Measurements from ENCODE around the gene FGF9.

The FGF9 gene

DNA sequence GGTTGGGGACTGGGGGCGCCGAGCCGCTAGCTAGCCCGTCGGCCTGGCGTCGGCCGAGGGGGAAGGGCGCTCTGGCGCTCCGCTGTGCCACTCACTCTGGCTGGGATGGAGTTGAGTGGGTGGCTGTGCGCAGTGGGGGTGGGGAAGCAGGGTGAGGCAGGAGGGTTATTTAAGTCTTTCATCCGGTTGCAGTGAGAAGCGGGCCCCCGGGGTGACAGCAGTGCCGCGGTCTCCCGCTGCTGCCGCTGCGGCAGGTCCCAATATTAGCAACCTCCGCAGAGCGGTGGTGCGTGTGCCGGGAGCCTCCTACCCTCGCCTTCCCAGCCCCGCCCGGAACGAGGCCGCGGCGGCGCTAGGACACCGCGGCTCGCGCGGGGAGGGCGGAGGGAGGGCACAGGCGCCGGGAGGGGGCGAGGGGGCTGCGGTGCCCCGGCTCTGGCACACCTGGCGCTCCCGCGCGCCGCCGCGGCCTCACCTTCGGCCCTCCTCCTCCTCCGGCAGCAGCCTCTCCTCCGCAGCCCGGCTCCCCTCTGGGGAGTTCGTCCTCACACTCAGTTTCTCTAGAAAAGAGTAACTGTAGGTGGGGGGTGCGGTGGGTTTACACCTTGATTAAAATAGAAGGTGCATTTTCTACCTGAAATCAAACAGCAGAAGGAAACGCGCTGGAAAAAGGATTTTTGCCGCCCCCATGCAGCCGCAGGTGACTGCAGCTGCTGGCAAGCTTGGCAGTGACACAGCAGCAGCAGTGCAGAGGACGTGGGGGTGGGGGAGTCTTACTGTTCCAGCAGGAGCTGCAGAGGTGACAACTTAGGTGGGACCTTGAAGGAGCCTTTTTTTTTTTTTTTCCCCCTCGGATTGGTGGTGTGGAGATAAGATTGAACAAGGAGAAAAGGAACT lies 4.5 kb downstream of the FGF9 start:
- peak; percentile 5 for DNase-seq

DNA sequence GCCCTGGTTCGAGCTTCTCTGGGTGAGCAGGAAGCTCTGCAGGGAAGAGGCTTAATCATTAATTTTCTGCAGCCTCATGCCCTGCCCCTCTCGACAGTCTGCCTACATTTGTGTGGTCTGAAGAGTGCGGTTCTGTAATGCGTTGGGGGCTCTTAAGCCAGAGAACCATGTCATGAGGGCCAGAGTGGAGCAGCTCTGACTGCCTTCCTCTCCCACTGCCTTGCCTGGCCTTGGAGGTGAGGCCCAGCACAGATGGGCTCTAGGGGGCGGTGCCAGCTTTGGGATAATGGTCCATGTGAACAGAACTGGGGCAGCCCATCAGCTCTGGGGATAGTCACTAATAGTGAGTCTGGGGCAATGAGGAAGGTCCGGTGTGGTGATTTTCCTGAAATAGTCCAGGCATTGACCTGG lies 5.7 kb downstream of the FGF9 start:
- peak; percentile 52 for DNase-seq

DNA sequence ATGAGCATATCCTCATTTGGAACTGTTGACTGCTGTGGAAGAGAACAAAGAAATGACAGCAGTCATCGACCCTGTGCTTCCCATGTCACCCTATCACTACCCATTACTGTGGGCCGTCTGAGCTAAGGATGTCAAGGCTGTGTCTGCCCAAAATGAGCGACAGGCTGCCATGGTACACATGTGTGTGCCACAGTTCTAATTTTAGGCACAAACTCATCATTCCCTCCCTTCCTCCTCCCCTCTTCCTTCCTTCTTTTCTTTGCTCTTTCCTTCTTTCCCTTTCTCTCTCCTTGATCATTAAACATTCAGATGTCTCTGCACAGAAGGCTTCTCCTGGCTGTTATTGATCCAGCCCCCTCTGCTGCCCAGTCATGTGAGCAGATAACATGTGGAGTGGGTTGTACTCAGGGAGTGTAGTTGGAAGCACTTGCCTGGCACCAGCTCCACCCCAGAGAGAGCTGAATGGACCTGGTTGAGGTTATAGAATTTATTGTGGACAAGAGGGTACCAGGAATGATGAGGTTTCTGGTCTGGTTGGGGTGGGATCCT lies 6.3 kb downstream of the FGF9 start:
- no peak for DNase-seq

DNA sequence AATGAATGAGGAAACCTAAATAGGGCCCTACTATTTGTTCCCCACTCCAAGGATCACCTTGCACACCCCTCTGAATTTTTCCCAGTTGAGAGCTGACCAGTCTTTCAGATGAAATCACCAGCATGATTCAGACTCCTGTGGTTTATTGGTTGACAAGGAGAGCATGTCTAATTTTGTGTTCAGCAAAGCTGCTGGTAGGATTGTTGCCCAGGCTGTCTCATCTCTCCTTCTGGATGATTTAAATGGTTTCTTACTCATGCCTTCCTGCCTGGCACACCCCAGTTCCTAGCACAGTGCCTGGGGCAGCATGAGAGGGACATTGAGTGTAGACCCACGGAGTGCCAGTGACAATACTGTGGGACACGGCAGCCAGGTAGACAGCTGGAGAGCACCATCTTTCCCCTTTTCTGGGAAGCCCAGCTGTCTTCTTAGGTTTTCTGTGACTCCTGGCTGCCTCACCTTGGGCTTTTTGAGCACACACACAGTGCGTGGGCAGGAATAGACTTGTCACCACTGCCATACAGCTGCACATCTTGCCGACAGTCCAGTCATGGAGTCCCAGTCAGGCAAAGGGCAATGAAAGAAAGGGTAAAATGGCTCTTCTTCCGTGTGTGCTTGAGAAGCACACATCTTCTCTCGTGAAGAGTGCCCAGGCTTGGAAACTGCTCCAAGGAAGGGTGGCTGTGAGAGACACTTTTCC lies 12.3 kb downstream of the FGF9 start:
- DNase-seq: peak; percentile 97

DNA sequence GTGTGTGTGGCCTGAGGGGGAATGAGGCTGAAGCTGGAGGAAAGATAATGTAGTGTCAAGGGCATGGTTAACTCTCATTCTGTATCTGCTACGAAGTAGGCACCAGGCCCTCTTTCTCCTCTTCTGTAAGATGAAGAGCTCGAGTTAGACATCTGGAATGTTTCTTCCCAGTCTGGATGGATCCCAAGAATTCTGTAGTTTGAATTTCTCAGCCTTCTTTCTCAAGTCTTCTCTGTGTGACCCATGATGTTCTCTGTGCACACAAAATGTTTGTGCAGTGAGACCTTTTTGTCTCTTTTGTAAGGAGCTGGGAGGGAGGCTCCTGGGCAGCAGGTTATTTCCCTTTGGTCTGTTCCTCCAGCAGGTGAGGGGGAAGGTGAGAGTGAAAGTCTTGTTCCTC lies 13.7 kb downstream of the FGF9 start:
- no peak for DNase-seq

DNA sequence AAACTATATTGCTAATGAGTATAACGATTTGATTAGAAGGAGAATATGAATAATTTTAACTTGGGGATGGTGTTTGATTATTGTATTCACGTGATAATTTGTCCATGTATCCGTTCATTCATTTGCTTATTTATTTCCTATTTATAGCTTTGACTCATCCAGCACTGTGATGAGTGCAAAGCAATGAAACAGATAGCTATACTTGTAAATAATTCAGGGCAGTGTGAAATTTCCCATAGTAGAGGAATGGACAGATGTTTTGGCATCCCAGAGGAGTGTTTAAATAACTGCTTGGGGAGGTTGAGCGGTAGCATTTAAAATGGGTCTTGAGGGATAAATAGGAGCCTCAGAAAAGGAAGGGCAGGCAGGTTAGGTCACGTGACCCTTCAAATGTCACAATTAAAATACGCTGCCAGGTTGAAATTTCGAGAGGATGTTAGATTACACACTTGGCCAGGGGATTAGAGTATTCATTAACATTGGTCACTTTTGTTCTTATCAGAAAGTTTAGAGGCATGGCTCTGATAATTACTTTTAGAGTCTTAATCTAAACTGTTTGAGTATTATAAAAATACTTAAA lies 14.7 kb downstream of the FGF9 start:
- no peak for DNase-seq

DNA sequence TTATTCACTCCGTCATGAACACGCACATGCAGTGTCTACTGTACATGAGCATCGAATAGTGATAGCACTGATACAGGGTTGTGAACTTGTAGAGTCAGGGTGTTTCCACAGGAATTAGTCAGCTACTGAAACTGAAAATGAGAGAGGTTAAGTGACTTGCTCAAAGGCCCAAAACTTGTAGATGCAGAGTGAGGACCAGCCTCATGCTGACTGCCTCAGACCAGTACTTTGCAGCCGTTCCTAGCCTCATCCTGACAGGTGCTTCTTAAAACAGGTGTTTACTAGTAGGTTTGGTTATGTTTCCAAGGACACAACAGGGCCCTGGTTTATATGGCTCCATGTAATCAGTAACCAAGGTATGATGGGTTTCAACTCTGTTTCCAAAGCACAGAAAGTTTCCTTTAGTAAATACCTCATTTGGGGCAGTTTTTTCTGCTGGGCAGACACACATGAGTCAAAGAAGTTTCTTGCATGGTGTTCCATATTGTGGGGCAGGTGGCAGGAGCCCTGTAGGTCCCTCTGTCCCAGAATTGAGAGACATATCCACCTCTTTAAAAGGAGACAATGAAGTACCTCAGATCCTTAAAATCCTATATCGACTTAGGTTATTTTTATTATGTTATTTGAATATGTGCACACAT lies 16.0 kb downstream of the FGF9 start:
- no peak for DNase-seq

DNA sequence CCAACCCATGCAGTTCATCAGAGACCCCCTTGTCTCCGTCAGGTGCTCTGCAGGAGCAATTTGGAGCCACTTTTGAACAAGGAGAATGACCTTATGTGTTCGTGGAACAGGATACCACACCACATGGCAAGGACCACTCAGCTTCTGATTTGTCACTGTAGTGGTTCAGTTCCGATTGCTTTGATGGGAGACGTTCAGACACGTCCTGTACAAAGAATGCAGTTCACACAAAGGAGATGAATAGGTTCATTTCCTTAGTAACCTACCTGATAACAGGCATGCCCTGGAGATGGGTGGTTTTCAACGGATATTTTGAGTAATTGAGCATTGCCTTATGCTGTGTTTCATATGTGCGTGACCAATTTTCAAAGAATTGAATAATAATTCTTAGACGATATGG lies 17.2 kb downstream of the FGF9 start:
- DNase-seq: no peak

DNA sequence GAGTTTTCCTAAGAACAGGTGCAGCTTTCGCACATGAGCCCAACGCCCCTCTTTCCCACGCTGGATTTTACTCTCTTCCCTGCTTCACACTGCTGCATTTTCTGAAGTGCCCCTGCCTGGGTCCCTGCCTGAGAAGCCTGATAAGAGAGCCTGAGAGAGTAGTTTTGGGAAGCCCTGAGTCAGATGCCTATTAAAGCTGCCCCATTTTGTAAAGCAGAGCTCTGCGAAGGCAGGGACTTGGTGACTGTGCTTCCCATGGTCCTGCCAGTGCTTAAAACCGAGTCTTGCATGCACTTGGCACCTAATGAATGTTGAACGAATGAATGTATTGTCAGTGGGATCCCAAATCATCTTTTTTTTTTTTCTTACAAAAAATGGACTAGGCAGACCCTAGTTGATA lies 18.2 kb downstream of the FGF9 start:
- no peak for DNase-seq

DNA sequence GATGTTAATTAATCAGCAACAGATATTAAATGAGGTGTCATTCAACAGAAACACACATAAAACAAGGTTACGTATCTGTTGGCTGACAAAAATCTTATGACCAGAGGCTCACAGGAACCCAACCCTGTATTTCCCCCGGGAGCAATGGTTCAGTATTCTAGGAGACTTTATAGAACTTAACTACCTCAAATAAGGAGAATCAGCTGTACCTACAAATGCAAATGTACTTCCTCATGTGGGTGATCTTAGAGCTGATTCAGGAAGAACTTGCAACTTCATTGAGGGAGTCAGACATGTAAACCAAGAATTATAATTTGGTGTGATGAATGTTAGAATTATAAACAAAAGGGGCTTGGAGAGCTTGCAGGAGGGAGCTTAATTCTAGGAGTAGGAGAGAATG lies 20.1 kb downstream of the FGF9 start:
- DNase-seq: no peak

DNA sequence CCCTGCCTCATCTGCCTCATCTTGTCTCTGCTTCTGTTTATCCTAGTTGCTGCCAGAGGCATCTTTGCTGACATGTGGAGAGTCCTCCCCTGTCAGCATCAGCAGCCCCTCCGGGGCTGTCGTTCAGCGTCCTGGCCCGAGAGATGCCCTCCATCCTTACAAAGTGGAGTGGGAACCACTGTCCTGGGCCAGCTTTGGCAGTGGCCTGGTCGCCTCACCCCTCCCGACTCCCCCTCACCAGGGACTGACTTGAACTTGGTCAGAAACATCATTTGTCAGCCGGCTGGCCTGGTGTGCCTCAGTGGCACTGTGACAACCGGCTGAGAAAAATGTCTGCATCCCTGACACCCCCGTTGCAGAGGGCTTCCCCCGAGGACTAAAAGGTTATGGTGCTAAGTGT lies 20.6 kb downstream of the FGF9 start:
- no peak for DNase-seq

DNA sequence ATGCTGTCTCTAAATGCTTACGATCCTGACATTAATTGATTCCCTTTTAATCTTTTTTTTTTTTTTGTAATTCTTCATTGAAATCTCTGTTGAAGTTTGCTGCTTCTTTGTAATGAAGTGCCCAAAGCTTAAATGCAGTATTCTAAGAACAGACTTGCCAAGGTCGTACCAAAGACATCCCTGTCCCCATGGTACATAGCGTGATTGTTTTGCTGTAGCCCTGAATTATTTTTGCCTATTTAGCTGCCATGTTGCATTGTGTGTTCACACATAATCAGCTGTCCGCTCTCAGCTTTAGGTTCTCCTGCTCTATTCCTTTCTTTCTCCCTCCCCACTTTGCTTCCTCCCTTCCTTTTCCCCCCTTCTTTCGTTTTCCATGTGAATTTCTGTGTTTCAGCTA lies 21.1 kb downstream of the FGF9 start:
- DNase-seq: no peak

DNA sequence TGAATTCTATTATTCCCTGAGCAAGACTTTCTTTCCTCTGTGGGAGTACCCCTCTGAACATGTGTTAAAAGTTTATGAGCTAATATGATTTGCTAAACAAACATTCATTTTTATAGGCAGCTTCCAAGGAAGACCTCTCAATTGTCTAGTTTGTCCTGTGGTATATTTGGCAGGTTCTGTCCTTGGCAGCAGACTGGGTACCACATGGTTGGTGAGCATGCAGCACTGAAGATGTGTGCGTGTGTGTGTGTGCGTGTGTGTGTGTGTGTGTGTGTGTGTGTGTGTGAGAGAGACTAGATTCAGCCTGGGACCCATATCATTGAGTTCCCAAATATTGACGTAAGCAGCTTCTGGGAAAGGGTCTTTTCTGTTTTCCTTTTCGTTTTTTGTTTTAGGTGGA lies 24.0 kb downstream of the FGF9 start:
- DNase-seq: no peak

DNA sequence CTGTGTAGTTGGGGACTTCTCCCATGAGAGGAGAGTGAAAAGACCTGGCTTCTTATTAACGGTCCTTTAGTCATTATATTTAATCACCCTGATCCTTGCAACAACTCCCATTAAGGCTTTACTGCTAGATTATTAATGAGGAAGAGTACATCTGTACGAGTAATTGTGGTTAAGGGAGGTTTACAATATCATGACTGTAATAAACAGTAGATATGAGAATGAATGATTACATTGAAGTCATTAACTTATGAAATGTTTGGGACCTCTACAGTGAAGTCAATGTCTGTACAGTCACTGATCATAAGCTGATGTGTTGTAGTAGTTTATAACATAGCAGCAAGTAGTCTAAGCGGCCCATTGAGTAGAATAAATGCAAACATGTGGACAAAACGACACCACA lies 24.7 kb downstream of the FGF9 start:
- DNase-seq: no peak

DNA sequence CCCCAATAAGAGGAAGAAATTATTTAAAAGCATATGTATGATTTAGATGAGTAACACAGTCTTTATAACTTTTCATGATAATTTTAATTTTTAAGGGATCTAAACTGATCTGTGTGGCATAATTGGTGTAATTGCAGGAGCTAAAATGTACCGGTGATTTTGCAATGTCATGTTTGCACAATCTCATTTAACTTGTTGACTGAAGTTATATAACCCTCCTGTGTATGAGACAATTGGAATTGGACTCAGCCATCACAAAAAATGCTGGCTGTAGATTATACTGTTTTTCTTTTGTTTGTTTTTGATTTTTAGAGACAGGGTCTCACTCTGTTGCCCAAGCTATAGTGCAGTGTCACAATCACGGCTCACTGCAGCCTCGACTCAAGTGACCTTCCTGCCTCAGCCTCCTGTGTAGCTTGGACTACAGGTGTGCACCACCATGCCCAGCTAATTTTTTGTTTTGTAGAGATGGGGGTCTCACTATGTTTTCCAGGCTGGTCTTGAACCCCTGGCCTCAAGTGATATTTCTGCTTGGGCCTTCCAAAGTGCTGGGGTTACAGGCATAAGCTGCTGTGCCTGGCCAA lies 26.1 kb downstream of the FGF9 start:
- no peak for DNase-seq

DNA sequence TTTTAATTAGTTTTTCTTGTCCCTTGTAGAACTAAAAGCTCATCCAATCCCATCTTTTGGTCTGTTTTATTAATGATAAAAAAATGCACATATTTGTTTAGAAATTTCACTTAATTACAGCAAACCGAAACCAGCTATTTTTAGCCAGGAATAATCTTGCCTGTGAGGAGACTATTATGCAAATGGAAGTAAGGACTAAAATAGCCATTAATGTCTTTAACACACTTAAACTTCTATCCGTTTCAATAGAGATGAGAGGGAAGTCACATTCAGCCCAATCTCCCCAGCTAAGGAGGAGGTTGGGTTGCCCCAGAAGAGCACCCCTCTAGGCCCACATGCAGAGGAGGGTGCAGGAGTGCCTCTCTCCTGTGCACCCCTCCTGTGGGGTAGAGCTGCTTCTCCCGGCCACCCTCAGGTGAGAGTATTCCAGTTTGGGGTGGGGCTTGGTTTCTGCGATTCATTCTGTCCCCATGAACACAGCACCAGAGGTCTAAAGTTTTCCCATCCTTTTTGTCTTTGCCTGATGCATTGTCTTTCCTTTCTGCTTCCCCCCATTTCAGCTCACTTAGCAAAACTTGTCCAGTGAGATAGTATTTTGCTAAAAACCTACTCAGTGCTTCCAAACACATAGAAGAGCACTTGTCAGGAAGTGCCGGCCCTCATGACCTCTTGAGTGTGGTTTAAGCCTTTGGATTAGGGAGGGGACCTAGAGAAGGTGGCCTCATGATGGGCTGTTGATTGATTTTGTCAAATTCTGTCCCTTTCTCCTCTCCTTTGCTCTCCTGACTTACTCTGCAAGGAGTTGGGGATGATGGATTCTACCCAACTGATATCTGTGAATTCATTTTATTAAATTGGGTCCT lies 28.2 kb downstream of the FGF9 start:
- DNase-seq: no peak

DNA sequence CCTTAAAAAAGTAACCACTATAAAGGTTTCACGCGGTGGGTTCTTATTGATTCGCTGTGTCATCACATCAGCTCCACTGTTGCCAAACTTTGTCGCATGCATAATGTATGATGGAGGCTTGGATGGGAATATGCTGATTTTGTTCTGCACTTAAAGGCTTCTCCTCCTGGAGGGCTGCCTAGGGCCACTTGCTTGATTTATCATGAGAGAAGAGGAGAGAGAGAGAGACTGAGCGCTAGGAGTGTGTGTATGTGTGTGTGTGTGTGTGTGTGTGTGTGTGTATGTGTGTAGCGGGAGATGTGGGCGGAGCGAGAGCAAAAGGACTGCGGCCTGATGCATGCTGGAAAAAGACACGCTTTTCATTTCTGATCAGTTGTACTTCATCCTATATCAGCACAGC lies 30.6 kb downstream of the FGF9 start:
- no peak for DNase-seq

DNA sequence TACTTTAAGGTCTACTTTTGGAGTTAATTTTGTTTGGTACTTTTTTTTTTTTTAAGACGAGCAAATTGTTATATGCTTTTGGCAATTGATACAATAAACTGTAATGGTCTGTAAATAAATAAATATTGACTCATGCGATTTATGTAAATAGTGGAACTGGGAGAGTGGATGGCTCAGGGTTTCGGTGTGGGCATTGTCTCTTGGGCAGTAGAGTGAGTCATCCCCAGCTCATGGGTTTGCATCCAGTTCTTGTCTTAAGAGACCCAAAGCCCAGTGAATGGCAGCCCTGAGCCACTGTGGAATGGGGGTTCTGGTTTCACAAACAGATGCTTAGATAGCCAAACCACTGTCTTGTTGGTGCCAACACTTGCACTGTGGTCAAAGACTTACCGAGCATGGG lies 33.0 kb downstream of the FGF9 start:
- DNase-seq: no peak

DNA sequence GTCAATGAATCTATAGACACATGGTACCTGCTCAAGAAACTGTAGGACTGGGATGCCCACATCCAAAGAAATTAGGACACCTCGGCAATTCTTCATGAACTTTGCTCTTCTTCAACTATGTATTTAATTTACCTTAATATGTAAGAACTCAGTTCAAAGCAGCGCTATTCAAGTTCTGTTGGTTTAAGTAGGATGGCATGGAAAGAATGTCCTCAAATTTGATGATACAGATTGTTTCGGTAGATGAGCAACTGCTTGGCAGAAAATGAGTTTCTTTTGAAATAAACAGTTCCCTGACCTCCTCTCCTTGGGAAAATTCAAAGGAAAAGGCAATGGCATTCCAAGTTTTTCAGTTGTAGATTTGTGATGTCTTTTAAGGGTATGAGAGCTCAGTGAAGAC lies 36.7 kb downstream of the FGF9 start:
- DNase-seq: no peak

DNA sequence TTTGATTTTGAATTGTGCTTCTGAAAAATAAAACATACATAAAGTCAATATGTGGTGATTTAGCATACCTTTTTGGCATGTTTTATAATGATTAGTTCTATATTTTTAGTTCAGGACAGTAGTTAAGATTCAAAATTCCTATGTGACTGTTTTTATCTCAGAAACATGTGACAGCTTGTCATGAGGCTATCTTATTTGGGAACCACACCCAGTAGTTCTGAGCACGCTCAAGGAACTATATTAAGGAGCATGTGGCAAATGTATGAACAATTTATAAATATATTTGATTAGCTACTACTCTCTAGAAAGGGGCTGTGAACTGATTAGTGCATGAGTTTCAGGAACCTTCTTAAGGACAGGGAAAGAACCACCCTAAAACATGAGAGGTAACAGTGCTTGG lies 38.8 kb downstream of the FGF9 start:
- DNase-seq: no peak

DNA sequence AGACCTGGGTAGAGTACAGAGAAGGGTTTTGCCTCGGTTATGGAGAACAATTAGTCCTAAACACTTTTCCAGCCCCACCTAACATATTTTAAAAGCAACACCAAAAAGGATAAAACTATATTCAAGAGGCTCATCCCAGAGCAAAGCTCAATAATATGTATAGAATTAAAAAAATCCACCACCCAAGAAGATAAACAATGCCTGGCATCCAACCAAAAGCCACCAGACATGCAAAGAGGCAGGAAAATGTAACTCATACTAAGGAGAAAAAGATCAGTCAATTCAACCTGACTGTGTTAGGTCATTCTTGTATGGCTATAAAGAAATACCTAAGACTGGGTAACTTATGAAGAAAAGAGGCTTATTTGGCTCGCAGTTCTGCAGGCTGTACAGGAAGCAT lies 39.3 kb downstream of the FGF9 start:
- no peak for DNase-seq

DNA sequence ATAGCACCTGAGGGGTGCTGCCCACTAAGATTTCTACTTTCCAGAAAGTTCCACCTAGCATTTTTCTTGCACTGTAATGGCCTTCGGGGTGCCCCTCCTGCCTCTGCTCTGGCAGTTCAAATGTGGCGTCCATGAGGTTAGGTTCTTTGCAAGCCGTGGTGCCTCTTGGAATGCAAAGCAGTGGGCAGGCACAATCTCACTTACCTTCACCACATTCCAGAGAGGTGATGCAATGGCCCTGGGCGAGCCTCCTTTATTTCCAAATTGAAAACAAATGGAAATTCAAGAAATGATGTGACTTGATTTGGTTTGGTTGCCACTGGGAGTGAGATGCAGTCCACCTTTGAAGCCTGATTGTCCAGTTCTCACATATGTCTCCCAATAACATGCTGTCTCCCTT lies 46.9 kb downstream of the FGF9 start:
- DNase-seq: peak; percentile 72

Data from kidney glomerular epithelial cell (primary cell).